GM06990 (cell line): ENCODE measurements around the gene NLK.

Experiments used
- DNase-seq: peaks from one replicate; pipeline ENCODE4 v3.0.0-alpha.2; 2011; ENCODE audit not compliant: insufficient read length; ENCODE audit errors: extremely low read depth
- H3K27me3 ChIP-seq: replicated peaks from 2 replicates; pipeline ENCODE4 v1.6.0; 2011; ENCODE audit warnings: low read length; ENCODE audit not compliant: control insufficient read depth, insufficient read depth
- H3K36me3 ChIP-seq: 2 replicates; pipeline ENCODE4 v1.5.1; 2011; ENCODE audit warnings: low read length; ENCODE audit not compliant: control insufficient read depth, insufficient read depth
- H3K4me3 ChIP-seq: replicated peaks from 2 replicates; pipeline ENCODE4 v1.5.1; 2011; ENCODE audit warnings: low read depth, mild to moderate bottlenecking, control low read depth, low read length
- TF ChIP-seq, protein P1 (sequence below): IDR thresholded peaks from 2 replicates; pipeline ENCODE4 v1.5.1; 2011; ENCODE audit warnings: low read length, control low read depth, mild to moderate bottlenecking, inconsistent platforms; ENCODE audit not compliant: insufficient read depth, poor library complexity, severe bottlenecking

The NLK gene

DNA sequence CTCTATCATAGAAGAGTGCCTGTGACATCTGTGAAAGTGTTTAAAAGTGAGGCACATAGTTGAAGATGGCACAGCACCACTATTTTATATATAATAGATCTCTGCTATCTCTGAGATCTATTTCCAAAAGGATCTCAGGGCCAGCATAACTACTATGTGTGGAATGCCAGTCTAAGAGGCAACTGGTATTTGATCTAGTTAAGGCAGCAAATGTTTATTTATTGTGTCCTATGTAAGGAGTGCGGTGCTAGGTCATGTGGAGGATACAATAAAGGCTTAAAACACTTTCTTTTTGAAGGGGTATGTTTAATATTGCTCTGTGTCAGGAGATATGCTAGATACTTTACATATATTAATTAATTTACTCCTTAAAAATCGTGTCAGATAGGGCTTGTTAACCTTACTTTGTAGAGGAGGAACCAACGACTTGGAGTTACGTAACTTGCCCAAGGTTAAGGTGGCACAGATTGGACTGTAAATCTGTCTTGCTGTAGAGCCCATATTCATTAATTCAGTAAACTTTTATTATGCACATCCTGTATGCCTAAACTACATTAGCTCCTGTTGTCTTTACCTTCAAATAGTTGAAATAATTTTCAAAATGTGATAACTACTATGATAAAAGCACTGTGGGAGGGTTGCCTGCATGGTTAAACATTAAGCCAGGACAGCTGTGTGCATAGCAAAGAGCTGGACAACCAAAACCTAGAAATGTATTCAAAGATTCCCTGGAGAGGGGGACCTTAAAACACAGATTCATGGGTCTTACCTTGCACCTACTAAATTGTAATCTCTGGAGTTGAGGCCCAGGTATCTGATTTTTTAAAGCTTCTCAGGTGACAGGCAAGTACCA lies 83.3 kb downstream of the NLK start:
- Histone ChIP-seq H3K27me3 (no peaks in the 10 kb centered on the region), H3K4me3 (no peak overlapping the region), H3K36me3 (no peaks in the 10 kb centered on the region; the same call in none of the 2 replicates)
- no peak for DNase-seq
- TF ChIP-seq, protein P1, sequence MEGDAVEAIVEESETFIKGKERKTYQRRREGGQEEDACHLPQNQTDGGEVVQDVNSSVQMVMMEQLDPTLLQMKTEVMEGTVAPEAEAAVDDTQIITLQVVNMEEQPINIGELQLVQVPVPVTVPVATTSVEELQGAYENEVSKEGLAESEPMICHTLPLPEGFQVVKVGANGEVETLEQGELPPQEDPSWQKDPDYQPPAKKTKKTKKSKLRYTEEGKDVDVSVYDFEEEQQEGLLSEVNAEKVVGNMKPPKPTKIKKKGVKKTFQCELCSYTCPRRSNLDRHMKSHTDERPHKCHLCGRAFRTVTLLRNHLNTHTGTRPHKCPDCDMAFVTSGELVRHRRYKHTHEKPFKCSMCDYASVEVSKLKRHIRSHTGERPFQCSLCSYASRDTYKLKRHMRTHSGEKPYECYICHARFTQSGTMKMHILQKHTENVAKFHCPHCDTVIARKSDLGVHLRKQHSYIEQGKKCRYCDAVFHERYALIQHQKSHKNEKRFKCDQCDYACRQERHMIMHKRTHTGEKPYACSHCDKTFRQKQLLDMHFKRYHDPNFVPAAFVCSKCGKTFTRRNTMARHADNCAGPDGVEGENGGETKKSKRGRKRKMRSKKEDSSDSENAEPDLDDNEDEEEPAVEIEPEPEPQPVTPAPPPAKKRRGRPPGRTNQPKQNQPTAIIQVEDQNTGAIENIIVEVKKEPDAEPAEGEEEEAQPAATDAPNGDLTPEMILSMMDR = no peak

DNA sequence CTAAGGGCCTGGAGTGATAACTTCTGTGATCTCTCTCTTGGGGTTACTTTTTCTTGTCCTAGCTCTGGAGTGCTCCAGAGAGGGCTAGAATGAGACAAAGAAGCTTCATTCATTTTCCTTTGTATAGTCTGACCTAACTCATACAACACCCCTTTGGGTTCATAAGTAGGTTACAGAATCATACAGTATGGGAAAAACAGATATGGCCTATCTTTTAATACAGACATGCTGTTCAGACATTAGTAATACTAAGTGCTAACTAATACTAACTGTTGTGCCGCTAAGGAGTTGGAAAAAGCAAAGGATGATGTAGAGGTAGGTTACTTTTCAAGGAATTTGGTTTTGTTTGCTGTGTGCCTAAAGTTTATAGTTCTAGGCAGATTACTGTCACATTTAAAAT lies 84.7 kb downstream of the NLK start:
- no peaks in the 10 kb centered on the region; the same call in none of the 2 replicates for H3K36me3 ChIP-seq
- TF ChIP-seq, protein P1 = no peak
- no peak for DNase-seq
- H3K4me3 ChIP-seq = no peak overlapping the region
- no peaks in the 10 kb centered on the region for H3K27me3 ChIP-seq

DNA sequence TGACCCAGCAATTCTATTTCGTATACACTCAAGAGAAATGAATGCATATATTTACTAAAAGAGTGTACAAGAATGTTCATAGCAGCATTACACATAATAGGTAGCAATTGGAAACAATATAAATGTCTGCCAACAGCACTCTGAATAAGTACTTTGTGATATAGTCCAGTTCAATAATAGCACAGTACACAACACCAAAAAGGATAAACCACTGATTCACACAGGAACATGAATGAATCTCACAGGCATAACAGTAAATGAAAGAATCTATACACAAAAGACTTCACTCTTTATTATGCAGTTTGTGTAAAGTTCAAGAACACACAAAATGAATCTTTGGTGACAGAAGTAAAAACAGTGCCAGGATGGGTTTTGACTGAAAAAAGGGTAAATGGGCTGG lies 86.3 kb downstream of the NLK start:
- Histone ChIP-seq H3K36me3 (no peaks in the 10 kb centered on the region; the same call in none of the 2 replicates), H3K27me3 (no peaks in the 10 kb centered on the region)
- TF ChIP-seq, protein P1 = no peak

DNA sequence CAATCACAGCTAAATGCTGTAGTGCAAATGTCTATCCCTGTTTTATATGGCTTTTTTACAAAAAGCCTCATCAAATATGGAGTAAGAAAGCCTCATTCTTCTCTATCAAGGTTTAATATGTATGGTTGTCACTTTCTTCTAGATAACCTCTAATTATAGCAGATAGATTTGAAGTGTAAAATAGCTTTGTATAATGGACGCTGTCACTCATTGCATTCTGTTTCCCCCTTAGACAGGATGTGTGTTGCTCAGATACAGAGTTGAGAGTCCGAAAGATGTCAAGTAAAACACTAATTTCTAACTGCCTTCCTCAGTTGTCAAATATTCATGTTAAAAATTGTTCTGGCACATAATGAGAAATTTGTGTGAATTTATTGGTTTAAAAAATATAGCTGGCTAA lies 88.0 kb downstream of the NLK start:
- no peak for DNase-seq
- TF ChIP-seq, protein P1 = no peak
- Histone ChIP-seq H3K27me3 (no peaks in the 10 kb centered on the region), H3K4me3 (no peak overlapping the region), H3K36me3 (no peaks in the 10 kb centered on the region)

More for the DNA sequence above, 86.3 kb downstream of the NLK start:
- no peak for DNase-seq
- no peak overlapping the region for H3K4me3 ChIP-seq

DNA sequence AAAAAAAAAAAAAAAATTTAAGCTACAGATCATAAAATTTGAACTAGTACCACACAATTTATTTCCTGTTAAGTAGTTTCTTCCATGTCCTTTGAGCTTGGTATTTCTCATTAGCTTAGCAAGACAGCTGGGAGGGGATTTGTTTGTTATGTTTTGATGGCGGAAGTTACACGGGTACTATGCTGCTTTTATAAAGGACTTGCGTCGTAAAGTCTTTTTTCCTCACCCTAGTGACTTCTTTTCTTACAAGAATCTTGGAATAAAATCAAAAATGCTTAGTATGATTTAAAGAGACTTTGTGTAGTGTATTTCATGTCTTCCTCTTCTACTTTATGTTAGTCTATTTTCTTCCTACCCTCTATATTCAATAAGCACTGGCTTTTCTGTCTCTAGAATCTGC lies 89.1 kb downstream of the NLK start:
- Histone ChIP-seq H3K27me3 (no peaks in the 10 kb centered on the region), H3K4me3 (no peak overlapping the region), H3K36me3 (no peaks in the 10 kb centered on the region)
- no peak for DNase-seq
- TF ChIP-seq, protein P1 = no peak
